Gastrocnemius medialis (tissue), 4 donors: ENCODE measurements around the gene XPR1.

ENCODE experiments used
- CTCF ChIP-seq, 5 experiments: fragments of 450-650 bp in 3 of 5; fragments of 200-600 bp in 2 of 5; sonication (generic) in 2 of 5; IDR thresholded peaks in 4 of 5; conservative IDR thresholded peaks in 1 of 5; 1 replicate in 4 of 5; 2 replicates in 1 of 5; pipeline ENCODE4 v1.5.1; 2016 to 2019; ENCODE audit warnings: antibody characterized with exemption in 5 of 5, mild to moderate bottlenecking in 3 of 5, moderate library complexity in 3 of 5
- POLR2A ChIP-seq, 2 donors: fragments of 450-650 bp; IDR thresholded peaks; one replicate each; pipeline ENCODE4 v1.6.1; 2017; ENCODE audit warnings: antibody characterized with exemption in 2 of 2, mild to moderate bottlenecking in 2 of 2, moderate library complexity in 2 of 2

GRCh38 chr1:180845352-180845751, 213.5 kb downstream of the XPR1 start:
- no peak for TF ChIP-seq CTCF (IDR thresholded peaks at IDR 0.05 in 4 of 5, conservative IDR thresholded peaks at IDR 0.05 in 1 of 5)
- no peak for TF ChIP-seq POLR2A (IDR thresholded peaks at IDR 0.05)
